Upper lobe of left lung (tissue), 4 donors: ENCODE results near the gene OLFM1.

ENCODE experiments used
- CTCF ChIP-seq, 6 experiments: fragments of 450-650 bp in 4 of 6; fragments of 200-600 bp in 2 of 6; sonication (generic) in 2 of 6; IDR thresholded peaks; one replicate each; pipeline ENCODE4 v1.5.1; 2016 to 2019; ENCODE audit warnings: antibody characterized with exemption in 6 of 6
- EP300 ChIP-seq, 4 donors: sonication (generic); formaldehyde crosslinking; IDR thresholded peaks; one replicate each; pipeline ENCODE4 v1.5.1; 2017; ENCODE audit warnings: antibody characterized with exemption in 4 of 4, control low read depth in 2 of 4
- POLR2A ChIP-seq, 4 donors: fragments of 450-650 bp; IDR thresholded peaks; one replicate each; pipeline ENCODE4 v1.5.1; 2016 to 2017; ENCODE audit warnings: antibody characterized with exemption in 4 of 4, mild to moderate bottlenecking in 2 of 4
- POLR2AphosphoS5 ChIP-seq, 2 donors: sonication (generic); formaldehyde crosslinking; IDR thresholded peaks; one replicate each; pipeline ENCODE4 v1.5.1; 2017; ENCODE audit warnings: antibody characterized with exemption in 2 of 2

DNA sequence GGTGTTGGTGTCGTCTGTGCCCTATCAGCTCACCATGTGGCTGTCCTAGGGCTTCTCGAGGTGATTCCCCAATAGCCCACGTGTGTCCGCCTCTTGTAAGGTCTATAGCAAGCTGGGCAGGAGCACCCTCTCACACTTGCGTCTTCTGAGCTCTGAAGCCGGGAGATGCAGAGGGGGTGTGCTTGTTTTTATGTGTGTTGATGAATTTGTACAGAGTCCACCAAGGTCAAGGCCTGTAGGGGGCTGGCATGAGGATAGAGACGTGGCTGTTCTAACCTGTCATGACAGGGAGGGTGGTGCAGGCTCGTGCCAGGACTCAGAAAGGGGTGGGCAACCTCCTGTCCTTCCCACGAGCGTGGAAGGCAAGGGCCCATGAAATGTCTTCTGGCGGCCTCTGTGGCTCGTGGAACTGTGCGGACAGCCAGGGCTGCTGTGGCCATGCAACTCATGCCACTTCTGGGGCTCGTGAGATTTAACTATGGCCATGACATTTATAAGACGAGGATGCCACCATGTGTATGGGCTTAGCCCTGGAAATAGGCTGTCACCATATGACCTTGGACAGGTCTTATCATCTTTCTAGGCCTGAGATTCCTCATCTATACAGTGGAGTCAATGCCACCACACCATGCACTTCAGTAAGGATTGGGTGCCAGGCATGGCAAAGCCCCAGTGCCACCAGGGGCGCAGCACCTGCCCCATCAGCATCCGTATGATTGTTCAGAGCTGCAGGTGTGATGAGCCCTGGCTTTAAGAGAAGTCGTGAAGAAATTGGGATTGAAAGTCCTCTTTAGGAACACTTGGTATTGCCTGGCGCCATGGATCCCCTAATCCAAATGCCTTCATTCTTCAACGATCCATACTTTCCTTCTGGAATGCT lies 2.3 kb upstream of the OLFM1 start:
- no peak for TF ChIP-seq CTCF (IDR thresholded peaks at IDR 0.05)
- TF ChIP-seq POLR2A (IDR thresholded peaks at IDR 0.05) = no peak
- no peak for TF ChIP-seq EP300 (IDR thresholded peaks at IDR 0.05)
- no peak for TF ChIP-seq POLR2AphosphoS5 (IDR thresholded peaks at IDR 0.05)
